Stimulated activated CD8-positive, alpha-beta memory T cell treated with anti-CD3 and anti-CD28 coated beads, Interleukin-12 subunit alpha, Interleukin-12 subunit beta, amount 100 ng/mL, for 24 hours (primary cell): ENCODE data around the gene PARVG.

Experiments
- DNase-seq: peaks from one replicate; pipeline ENCODE4 v3.0.0-alpha.2; 2020; ENCODE audit errors: extremely low read depth

PARVG gene

DNA sequence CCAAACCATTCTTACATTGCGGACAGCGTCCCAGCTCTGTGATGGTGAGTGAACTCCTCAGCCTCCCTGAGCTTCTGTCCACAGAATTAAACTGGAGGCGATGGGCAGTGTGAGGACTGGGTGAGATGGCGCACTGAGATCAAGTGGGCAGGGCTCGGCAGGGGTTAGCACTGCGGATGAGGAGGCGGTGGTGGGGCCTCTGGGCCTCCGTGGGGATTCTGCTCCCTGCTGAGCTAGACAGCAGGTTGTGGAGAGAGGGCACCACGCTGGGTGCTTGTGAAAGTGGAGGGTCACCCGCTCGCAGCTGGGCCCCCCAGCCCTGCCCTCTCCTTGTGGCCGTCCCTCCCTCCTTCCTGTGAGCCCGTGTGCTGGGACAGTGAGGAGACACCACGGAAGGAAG is 25.6 kb upstream of the PARVG start:
- no peak for DNase-seq

DNA sequence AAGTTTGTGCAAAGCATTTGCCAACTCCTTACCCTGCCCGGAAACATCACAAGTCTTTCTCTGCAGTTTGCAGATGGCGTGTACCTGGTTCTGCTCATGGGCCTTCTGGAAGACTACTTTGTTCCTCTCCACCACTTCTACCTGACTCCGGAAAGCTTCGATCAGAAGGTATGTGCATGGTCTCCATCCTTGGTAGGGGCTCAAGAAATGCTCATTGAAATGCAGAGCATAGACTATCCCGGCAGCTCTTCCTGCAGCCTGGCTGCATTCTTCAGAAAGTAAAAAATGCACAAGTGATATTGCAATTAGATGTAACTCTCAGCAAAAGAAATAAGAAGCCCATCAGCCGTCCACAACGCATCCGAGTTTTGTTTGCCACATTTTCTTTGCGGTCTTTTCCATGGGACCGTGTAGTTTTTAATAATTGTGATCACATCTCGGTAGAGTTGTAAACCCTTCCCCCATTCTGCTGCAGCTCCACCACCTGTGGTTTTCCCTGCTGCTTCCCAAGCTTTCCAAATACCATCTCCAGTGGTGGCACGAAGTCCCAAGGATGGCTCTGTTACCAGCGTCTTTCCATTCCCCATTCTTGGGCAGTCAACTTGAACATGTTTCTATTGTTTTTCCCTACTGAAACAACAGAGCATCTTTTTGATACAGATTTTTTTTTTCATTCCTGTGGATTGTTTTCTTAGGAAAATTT is 22.7 kb upstream of the PARVG start:
- DNase-seq: no peak

DNA sequence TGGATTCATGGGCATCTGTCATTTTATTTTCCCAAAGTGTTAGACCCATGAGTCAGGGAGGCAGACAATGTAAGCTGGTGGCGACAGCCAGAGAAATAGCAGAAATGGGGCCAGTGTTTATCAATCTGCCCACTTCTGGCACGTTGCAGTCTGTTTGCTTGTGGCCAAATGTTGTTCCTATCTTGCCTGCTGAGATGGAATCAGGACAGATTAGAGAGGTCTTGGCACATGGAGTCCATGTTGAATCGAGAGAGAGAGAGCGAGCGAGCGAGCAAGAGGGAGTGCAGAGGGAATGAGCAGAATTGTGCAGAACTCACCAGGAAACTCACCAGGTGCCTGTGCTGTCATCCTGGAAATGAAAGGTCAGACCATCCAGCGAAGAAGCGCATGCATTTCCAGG is 21.9 kb upstream of the PARVG start:
- DNase-seq: no peak

GRCh38 chr22:44159221-44159620 is 21.5 kb upstream of the PARVG start:
- no peak for DNase-seq

DNA sequence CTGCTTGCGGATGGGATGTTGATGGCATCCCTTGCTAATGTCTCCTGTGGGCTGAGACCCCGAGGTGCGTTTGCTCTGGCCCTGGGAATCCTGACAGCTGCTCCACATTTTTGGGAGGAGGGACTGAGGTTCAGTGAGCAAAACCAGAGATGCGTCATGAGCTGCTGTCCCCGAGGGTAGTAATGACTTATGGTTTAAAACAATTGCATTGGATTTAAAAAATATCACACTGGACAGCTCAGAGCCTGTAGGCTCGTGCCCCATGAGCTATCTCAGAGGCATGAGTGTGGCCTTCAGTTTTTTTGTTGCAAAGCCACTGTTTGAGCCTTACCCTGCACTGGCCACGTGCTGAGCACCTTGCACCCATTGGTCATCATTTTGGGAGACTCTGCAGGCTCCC is 20.9 kb upstream of the PARVG start:
- DNase-seq: no peak

DNA sequence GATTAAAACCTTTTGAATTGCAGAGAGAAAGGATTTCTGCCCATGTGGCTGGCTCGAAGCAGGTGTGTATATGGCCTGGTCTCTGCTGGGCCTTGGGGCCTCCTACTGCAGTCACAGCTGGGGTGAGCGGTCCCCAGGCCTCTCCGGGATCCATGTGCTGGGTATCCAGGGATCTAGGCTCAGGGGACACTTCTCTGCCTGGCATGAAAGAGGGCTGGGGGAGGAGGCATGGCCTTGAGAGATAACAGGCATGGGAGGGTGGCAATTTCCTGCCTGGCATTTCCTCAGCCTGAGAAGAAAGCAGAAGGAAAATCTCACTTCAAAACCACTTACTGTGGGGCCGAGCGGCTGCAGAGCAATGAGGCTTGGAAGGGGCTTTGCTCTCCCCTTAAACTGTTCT is 20.3 kb upstream of the PARVG start:
- no peak for DNase-seq

GRCh38 chr22:44161673-44162072 is 19.1 kb upstream of the PARVG start:
- DNase-seq: no peak

DNA sequence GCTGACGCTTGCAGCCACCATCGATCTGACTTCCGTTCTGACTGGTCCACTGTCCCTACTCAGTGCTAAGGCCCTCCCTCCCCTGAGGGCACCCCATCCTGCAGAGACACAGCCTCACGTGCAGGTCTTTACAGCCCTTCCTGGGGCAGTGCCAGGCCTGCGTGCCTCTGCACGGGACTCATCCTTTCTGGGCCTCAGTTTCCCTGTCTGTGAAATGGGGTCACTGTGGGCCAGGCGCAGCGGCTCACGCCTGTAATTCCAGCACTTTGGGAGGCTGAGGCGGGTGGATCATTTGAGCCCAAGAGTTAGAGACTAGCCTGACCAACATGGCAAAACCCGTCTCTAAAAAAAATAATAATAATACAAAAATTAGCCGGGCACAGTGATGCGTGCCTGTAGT is 17.8 kb upstream of the PARVG start:
- no peak for DNase-seq

DNA sequence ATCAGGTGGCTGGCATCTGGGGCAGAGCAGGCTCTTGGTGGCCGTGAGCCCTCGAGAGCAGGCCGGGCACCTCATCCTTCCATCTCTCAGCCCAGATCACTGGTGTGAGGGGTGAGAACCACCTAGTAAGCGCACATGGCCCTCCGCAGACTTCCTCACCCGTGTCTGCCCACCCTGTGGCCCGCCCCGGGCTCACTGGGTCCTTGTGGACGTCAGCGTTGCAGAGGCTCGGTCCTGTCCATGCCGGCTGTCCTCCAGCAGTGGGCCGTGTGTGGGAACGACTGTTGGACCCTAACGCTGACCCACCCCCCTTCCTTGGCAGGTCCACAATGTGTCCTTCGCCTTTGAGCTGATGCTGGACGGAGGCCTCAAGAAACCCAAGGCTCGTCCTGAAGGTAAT is 17.2 kb upstream of the PARVG start:
- DNase-seq: no peak

- DNase-seq: no peak
Measured at GRCh38 chr22:44164031-44164430, 16.7 kb upstream of the PARVG start.

- no peak for DNase-seq
Measured at GRCh38 chr22:44165286-44165874, 15.3 kb upstream of the PARVG start.

DNA sequence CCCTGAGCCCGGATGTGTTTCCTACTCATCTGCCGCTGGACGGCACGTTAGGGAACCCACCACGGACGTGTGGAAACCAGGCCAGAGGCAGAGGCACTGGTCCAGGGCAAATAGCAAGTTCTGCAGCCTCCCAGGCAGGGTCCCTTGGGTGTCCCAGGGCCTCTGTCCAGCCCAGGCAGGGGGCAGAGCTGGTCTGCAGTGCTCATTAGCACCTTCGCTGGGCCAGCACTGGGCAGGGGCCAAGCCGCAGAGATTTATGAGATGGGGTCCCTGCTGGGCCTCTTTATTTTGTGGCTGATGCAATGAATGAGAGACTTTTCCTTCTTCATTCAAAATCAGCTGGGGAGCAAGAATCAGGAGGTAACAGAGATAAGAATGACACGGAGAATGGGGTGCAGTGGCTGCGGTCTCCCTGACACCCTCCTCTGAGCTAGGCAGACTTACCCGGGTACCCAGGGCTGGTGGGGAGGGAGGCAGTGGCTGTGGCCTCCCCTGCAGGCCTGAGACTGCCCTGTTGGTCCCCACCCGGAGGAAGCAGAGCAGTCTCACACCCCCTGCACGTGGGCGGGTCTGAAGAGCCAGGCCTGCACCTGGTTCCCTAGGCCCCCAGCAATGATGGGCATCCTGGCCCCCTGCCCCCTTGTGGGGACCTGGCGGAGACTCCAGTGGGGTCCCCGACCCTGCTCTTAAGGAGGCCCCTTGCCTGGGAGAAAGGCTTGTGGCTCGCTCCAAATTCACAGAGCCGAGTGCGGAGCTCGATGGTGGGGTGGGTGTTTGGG is 14.0 kb upstream of the PARVG start:
- no peak for DNase-seq

- no peak for DNase-seq
Measured at GRCh38 chr22:44167501-44167900, 13.2 kb upstream of the PARVG start.

DNA sequence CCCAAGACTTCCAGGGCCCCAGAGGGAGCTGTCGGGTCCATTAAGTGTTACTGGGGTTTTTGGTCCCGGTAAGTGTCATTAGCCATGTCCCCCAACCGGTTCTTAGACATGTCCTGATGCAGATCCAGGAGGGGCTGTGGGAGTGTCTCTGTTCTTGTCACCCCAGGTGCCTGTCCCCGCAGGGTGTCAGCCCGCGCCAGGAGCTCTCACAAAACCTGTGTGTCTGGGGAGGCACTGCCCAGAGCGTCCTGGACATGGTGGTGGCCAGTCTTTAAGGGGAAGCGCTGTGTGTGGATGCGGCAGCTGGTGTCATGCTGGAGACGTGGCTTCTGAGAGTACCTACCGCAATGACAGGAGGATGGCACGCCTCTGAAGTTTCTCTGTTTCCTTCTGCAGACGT is 12.5 kb upstream of the PARVG start:
- DNase-seq: no peak

GRCh38 chr22:44170470-44170869 is 10.3 kb upstream of the PARVG start:
- no peak for DNase-seq

GRCh38 chr22:44171561-44171960 is 9.2 kb upstream of the PARVG start:
- no peak for DNase-seq

GRCh38 chr22:44172370-44173108 is 8.2 kb upstream of the PARVG start:
- no peak for DNase-seq

DNA sequence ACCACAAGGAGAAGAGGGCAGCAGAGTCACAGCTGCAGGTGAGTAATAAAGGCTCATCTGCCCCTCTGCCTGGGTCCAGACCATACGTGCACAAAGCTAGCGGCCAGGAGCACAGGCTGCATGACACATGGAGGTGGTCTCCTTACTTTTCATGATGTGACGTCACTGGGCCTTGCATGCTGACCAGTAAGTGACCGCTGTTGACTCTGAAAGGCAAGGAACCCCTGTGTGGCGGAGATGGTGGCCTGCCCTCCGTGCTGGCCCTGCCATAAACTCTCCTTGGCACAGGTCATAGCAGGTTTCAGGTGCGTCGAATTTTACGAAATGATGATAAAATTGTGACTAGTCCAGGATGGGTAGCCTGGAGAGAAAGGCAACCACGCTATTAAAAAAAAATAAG is 7.6 kb upstream of the PARVG start:
- DNase-seq: no peak

GRCh38 chr22:44175676-44176075 is 5.0 kb upstream of the PARVG start:
- no peak for DNase-seq

DNA sequence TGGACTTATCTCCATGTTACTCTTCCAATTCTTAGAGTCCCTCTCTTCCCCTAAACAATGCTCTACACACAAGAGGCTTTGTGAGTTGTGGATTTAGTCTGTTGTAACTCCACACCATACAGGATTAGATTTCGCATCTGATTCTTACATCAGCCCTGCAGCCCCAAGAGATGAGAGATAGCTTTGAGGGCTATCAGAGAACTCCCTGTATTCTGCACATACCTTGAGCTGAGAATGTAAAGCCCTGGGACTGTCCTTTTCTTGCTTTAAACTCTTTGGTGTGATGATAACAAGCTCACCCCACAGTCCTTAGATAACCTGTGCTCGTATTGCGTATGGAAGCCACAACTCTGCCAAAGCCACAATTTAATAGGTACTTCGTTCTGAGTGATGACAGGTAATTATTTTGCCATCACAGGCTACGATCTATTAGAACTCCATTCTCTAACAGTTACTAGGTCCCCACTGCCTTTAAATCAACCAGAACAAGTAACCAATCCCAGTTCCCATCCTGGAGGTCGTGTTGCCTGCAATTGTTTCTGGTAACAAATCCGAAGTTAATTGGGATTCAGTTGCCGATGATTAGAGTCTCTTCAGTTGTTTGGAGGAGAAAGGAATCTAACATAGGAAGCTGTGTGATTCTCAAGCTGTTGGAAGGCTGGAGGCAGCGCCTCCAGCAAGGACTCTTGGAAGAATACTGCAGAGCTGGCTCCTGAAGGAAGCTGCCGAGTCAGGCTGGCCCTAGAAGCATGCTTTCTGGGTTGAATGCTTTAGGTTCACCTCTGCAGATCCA is 1.3 kb upstream of the PARVG start:
- DNase-seq: no peak

GRCh38 chr22:44179989-44180705 is 578 bp upstream of the PARVG start:
- DNase-seq: no peak
